Measurements from ENCODE around the gene TMEM272. TPM values are rescaled to one million over a fixed set of nuclear protein-coding genes. Genes with fewer than 3 reads are reported as not detected.

Gene TMEM272
- total and polyA plus RNA-seq, 2 donors (not counting 1 experiment from before 2014, with no cell fraction given) = not detected

DNA sequence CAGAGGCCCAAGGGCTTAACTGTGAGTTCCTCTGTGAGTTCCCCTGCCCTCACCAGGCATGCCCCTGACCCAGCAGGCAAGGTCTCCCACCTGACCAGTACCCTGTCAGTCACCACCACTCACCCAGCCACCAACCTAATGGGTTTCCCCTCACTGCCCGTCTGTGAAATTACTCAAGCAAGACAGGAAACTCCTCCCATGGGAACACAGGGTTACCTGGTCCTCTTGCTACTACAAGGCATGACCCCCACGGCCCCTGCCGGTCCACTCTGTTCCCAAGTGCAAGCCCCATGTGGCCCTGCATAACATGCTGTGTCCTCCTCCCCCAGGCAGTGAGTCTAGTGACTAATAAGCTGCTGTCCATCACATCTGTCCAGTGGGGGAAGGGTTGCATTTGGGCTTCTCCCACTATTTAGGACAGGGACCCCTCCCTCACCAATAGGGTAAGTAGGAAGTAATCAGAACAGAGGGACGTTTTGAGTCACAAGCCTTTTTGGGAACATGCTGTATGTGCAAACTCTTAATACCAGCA is 33.0 kb downstream of the TMEM272 start:
- no peak for TF ChIP-seq EZH2 (IDR thresholded peaks at IDR 0.05; ENCODE audit: borderline replicate concordance, insufficient read depth, low read depth, low read length, poor library complexity, severe bottlenecking)
- TF ChIP-seq, protein P1, sequence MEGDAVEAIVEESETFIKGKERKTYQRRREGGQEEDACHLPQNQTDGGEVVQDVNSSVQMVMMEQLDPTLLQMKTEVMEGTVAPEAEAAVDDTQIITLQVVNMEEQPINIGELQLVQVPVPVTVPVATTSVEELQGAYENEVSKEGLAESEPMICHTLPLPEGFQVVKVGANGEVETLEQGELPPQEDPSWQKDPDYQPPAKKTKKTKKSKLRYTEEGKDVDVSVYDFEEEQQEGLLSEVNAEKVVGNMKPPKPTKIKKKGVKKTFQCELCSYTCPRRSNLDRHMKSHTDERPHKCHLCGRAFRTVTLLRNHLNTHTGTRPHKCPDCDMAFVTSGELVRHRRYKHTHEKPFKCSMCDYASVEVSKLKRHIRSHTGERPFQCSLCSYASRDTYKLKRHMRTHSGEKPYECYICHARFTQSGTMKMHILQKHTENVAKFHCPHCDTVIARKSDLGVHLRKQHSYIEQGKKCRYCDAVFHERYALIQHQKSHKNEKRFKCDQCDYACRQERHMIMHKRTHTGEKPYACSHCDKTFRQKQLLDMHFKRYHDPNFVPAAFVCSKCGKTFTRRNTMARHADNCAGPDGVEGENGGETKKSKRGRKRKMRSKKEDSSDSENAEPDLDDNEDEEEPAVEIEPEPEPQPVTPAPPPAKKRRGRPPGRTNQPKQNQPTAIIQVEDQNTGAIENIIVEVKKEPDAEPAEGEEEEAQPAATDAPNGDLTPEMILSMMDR (IDR thresholded peaks at IDR 0.05) = no peak
- peak overlapping the region; percentile 18 for H3K4me3 Mint-ChIP-seq
- H3K36me3 ChIP-seq (replicated peaks in 1 of 2; ENCODE audit: control extremely low read depth in 1 of 2, control insufficient read depth in 1 of 2, extremely low read depth in 1 of 2, insufficient read depth in 2 of 2, low read length in 1 of 2) = no peaks in the 10 kb centered on the region
- H3K9ac ChIP-seq (ENCODE audit: low read length) = no peak overlapping the region
- CTCF ChIA-PET = interaction anchor here (0.7 to 5.8 kb wide), 7 partner anchors 14 to 379 kb away, joined by 3 to 125 read pairs (median 8); no protein-coding TSS in a partner anchor
- no peak overlapping the region for H2AFZ ChIP-seq (ENCODE audit: insufficient read depth, low read depth, low read length, poor library complexity, severe bottlenecking)
- ATAC-seq (ENCODE audit: low read depth) (no peak), DNase-seq (no peak)
- POLR2A ChIA-PET = no interaction called here
- no peak overlapping the region for H3K27ac ChIP-seq (ENCODE audit: low read length in 2 of 2)
- H4K20me1 ChIP-seq (ENCODE audit: control insufficient read depth, insufficient read depth, low read length, poor library complexity, severe bottlenecking) = no peaks in the 10 kb centered on the region
- H3K27me3 ChIP-seq (replicated peaks in 1 of 4; ENCODE audit: control extremely low read depth in 1 of 4, control insufficient read depth in 3 of 4, insufficient read depth in 4 of 4, low read length in 3 of 4) = no peaks in the 10 kb centered on the region
- peaks cover 22 to 25% of the 10 kb centered on the region in 2 donors for H3K4me1 ChIP-seq (ENCODE audit: control insufficient read depth in 2 of 2, insufficient read depth in 2 of 2, low read length in 2 of 2)
- H3K79me2 ChIP-seq (ENCODE audit: control insufficient read depth, insufficient read depth, low read length) = no peaks in the 10 kb centered on the region
- no peaks in the 10 kb centered on the region for H3K9me3 Mint-ChIP-seq (ENCODE audit: insufficient read depth)
- no peaks in the 10 kb centered on the region for H3K27me3 Mint-ChIP-seq
- peak overlapping the region; percentile 24 for H3K27ac Mint-ChIP-seq
- H3K4me2 ChIP-seq (replicated peaks; ENCODE audit: low read depth, low read length, poor library complexity, severe bottlenecking) = no peak overlapping the region
- intact Hi-C loops (cut with micrococcal nuclease) = no loop called here
- WGBS (ENCODE audit: insufficient coverage) = 7% methylated on average over 1 of the region's 4 CpGs
- H3K4me1 Mint-ChIP-seq = peaks cover 31% of the 10 kb centered on the region
- no peaks in the 10 kb centered on the region for H3K9me3 ChIP-seq (ENCODE audit: control extremely low read depth in 1 of 3, control insufficient read depth in 2 of 3, insufficient read depth in 1 of 3, low read length in 2 of 3)
- H3K4me3 ChIP-seq (ENCODE audit: control extremely low read depth in 1 of 5, extremely low read depth in 1 of 5, insufficient read depth in 1 of 5, low read depth in 2 of 5, low read length in 4 of 5) = no peak overlapping the region

DNA sequence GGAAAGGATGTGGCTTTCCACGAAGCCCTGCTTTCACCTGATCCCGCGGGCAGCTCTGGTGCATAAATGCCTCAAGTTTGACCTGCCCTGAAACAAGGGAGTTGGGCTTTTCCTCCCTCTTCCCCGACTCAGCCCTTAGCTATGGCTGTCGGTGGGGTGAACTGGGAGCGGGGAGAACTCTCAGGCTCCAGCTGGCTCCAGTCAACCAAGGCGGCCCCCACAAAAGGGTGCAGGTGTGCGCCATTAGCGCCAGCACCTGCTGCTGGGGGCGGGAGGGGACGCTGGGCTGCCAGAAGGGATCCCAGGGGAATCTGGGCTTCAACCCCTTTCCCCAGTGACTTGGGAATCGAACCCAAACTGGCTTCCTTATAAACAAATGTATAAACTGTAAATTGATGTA is 33.9 kb downstream of the TMEM272 start:
- Histone ChIP-seq H3K27ac (ENCODE audit: low read length in 2 of 2) (no peak overlapping the region), H3K9me3 (ENCODE audit: control extremely low read depth in 1 of 3, control insufficient read depth in 2 of 3, insufficient read depth in 1 of 3, low read length in 2 of 3) (no peaks in the 10 kb centered on the region), H3K4me1 (ENCODE audit: control insufficient read depth in 2 of 2, insufficient read depth in 2 of 2, low read length in 2 of 2) (peaks cover 22 to 25% of the 10 kb centered on the region in 2 donors), H4K20me1 (ENCODE audit: control insufficient read depth, insufficient read depth, low read length, poor library complexity, severe bottlenecking) (no peaks in the 10 kb centered on the region), H3K4me3 (ENCODE audit: control extremely low read depth in 1 of 5, extremely low read depth in 1 of 5, insufficient read depth in 1 of 5, low read depth in 2 of 5, low read length in 4 of 5) (no peak overlapping the region), H2AFZ (ENCODE audit: insufficient read depth, low read depth, low read length, poor library complexity, severe bottlenecking) (no peak overlapping the region), H3K79me2 (ENCODE audit: control insufficient read depth, insufficient read depth, low read length) (no peaks in the 10 kb centered on the region), H3K27me3 (replicated peaks in 1 of 4; ENCODE audit: control extremely low read depth in 1 of 4, control insufficient read depth in 3 of 4, insufficient read depth in 4 of 4, low read length in 3 of 4) (no peaks in the 10 kb centered on the region), H3K9ac (ENCODE audit: low read length) (no peak overlapping the region), H3K36me3 (replicated peaks in 1 of 2; ENCODE audit: control extremely low read depth in 1 of 2, control insufficient read depth in 1 of 2, extremely low read depth in 1 of 2, insufficient read depth in 2 of 2, low read length in 1 of 2) (no peaks in the 10 kb centered on the region), H3K4me2 (replicated peaks; ENCODE audit: low read depth, low read length, poor library complexity, severe bottlenecking) (peak overlapping the region; percentile 24)
- Mint-ChIP-seq H3K27ac (no peak overlapping the region), H3K4me1 (peaks cover 34% of the 10 kb centered on the region), H3K9me3 (ENCODE audit: insufficient read depth) (no peaks in the 10 kb centered on the region), H3K27me3 (no peaks in the 10 kb centered on the region), H3K4me3 (no peak overlapping the region)
- POLR2A ChIA-PET = no interaction called here
- CTCF ChIA-PET = interaction anchor here (1.2 to 1.8 kb wide), 3 partner anchors 9 to 34 kb away, joined by 3 to 8 read pairs (median 5); partner anchors contain the start of gene TMEM272
- TF ChIP-seq, protein P1 (IDR thresholded peaks at IDR 0.05) = no peak
- no peak for TF ChIP-seq EZH2 (IDR thresholded peaks at IDR 0.05; ENCODE audit: borderline replicate concordance, insufficient read depth, low read depth, low read length, poor library complexity, severe bottlenecking)
- ATAC-seq (ENCODE audit: low read depth) = no peak
- DNase-seq = no peak
- intact Hi-C loops (cut with micrococcal nuclease) = no loop called here
- WGBS (ENCODE audit: insufficient coverage) = 16% methylated on average over 11 of the region's 12 CpGs
